Astrocyte of the spinal cord (primary cell): Measurements from ENCODE around the gene RTL10.

Experiments
- DNase-seq: peaks from one replicate; pipeline ENCODE4 v3.0.0; 2011; ENCODE audit warnings: low read depth, low spot score
- H3K4me3 ChIP-seq: 2 replicates; pipeline ENCODE4 v1.5.1; 2011; ENCODE audit warnings: low read depth, mild to moderate bottlenecking, low read length, moderate library complexity
- CTCF ChIP-seq: IDR thresholded peaks from 2 replicates; pipeline ENCODE4 v1.5.1; 2012; ENCODE audit warnings: low read depth, mild to moderate bottlenecking, low read length, inconsistent platforms
- in situ Hi-C: cut with HindIII; loops from 2 replicates; pipeline ENCODE4 v1.10.0; 2017; ENCODE audit warnings: low sequenced_read_pairs

Gene RTL10

DNA sequence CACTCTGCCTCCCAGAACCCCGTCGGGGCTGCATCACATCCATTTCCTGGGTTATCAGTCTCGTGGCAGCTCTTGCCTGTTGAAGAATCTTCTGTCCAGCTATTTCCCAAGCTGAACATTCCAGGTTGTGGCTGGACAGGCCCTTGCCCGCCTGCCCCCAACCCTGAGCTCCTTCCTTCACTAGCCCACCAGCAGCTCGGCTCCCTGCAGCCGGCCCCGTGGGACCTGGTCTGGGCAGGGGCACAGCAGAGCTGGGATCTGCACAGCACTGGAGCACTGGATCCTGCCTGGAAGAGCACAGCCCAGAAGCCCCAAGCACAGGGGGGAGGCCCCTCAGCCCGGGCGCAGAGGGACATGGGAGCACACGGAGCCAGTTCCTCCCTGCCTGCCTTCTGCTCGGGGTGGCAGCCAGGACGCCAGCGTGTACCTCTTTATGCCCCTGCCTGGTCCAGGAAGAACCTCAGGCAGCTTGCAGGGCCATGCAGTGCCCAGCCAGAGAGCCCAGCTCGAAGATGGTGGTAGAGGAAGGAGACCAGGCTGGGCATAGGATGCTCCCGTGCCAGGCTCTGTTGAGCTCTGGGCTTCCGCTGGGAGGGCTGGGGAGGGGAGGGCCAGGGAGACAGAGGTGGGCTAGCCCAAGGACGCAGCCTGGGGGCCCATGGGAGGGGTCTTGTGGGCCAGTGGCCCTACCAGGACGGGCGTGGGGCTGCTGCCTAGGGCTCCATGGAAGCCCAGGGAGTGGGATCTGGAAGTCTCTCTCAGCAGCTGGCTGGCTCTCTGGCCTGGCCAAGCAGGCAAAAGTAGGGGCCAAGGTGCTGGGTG, 16.6 kb upstream of the RTL10 start:
- no peak for TF ChIP-seq CTCF
- H3K4me3 ChIP-seq = no peak overlapping the region
- no peak for DNase-seq
- in situ Hi-C loops = no loop called here

DNA sequence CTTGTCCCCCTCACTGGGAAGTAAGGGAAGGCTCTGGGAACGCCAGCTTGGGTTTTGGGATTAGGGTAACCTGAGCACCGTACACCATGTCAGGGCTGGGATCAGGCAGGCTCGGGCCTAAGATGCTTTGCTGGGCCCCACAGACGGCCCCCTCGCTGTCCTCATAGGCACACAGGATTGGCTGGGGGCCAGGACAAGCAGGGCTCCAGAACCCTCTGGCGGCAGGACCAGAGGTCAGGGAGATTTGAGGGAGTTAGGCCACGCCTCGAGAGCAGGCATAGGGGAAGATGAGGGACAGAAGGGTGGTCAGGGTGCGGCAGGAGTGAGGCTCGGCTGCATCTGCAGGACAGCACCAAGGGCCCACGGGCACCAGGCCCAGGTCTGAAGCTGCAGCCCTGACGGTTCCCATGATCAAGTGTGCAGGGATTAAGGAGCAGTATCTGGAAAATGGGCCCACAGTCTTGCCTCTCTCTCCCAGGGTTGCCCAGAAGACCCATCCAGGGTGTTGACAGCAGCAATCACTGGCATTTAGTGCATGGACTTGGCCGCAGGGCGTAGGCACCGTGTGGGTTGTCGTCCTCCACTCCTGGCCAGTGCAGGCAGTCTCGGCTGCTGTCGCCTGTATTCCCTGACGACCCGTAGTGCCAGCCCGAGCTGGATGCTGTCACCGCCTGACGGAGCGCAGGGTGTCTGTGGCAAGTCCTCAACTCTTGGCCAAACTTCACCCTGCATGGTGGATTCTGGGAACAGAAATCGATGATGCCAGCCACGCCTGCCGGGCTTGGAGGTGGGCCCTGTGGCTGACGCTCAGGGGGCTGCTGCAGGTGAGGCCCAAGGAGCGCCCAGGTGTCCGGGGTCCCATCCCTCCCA, 15.7 kb upstream of the RTL10 start:
- DNase-seq = no peak
- no peak for TF ChIP-seq CTCF
- no peak overlapping the region for H3K4me3 ChIP-seq
- in situ Hi-C loops = no loop called here

DNA sequence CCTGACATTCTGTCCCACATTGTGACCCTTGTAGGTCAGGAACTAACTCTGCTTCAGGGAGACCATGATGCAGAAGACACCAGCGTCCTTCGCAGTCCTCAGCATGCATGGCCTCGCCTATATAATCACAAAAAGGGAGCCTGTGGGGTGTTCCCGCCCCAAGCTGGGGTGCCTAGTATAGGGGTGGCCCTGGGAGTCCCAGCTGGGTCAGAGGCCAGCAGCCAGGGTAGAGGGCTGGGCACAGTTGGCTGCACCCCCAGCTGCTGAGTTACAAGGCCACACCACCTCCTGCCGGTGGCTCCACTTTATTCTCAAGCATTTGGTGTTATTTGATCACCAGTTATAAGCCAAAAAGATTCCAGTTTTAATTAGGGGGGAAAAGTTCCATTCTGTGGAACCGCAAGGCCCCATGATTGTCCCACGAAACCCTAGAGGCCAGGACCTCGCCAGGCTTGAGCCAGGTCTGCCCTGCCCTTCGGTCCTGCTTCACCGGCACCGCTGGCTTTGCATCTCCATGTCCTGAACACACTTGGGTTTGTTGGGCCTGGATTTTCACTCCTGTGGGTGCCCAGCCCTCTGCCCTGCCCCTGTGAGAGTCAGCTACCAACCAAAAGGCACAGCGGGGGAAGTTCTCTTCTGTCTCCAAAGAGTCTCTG, 15.0 kb upstream of the RTL10 start:
- in situ Hi-C loops = no loop called here
- DNase-seq = no peak
- TF ChIP-seq CTCF = no peak
- no peak overlapping the region for H3K4me3 ChIP-seq

DNA sequence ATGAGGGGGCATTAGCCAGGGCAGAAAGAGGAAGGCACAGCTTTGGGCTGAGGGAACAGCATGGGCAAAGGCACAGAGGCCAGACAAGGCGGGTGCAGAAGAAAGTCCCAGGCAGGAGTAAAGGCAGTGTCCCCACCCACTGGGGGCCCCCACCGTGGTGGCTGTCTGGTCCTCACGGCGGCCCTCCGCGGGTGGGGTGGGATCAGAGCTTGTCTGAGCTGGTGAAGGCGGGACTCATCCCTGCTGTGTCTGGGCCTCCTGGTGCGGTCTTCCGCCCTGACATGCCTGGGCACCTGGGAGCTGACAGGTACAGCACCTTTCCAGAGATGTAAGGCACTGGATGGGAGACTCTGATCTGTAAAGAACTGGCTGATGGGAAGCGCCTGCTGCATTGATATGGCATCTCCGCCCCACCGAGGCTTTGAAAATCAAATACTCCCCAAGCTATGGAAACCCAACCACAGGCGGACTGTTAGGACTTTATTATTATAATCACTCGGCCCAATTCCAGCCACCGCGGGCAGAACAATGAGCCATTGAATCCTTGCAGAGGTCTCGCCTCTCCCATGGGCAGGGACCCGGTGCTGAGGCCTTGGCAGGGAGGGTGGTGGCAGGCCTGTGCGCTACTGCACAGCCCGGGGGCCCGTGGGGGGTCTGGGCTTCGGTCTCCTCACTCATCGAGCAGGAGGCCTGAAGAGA, 14.2 kb upstream of the RTL10 start:
- in situ Hi-C loops = no loop called here
- no peak for TF ChIP-seq CTCF
- DNase-seq = peak; percentile 13
- H3K4me3 ChIP-seq = no peak overlapping the region

DNA sequence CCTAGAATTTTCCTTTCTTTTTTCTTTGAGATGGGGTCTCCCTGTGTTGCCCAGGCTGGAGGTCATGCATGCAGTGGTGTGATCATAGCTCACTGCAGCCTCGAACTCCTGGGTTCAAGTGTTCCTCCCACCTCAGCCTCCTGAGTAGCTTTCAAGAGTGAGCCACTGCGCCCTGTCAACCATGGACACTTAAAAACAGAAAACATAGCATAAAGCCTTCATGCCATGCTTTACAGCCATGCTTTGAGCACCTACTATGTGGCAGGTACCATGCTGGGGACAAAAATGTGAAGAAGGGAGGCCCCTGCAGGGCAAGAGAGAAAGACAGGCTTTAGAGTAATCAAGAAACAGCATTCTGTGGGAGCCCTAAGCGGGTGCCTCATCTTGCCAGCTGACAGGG, 13.7 kb upstream of the RTL10 start:
- in situ Hi-C loops = no loop called here
- H3K4me3 ChIP-seq = no peak overlapping the region
- TF ChIP-seq CTCF = no peak
- no peak for DNase-seq

DNA sequence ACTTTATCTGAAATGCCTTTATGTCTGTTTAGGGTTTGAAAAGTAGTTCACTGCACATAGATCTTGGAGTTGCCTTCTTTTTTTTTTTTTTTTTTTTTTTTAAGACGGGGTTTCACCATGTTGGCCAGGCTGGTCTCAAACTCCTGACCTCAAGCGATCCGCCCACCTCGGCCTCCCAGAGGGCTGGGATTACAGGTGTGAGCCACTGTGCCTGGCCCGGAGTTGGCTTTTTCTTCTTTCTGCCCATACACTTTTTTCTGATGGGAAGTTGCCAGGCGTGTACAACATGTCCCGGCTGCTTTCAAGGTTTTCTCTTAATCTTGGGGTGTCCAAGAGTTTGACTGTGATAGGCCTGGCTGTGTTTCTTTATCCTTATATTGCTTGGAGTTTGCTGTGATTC, 12.9 kb upstream of the RTL10 start:
- in situ Hi-C loops = no loop called here
- no peak for TF ChIP-seq CTCF
- DNase-seq = no peak
- H3K4me3 ChIP-seq = no peak overlapping the region
